GM20000 (cell line): Measurements from ENCODE around the gene CABP2.
"Not testable (repeated sequence)": the region's sequence is repeated elsewhere in the genome, so short reads cannot be mapped to it uniquely, and the experiment has no call there.

ENCODE experiments used
- DNase-seq: peaks from one replicate; pipeline ENCODE4 v3.0.0; 2012; ENCODE audit warnings: low spot score
- CTCF ChIP-seq: IDR thresholded peaks from 2 replicates; pipeline ENCODE4 v1.5.1; 2012; ENCODE audit warnings: mild to moderate bottlenecking, control low read depth; ENCODE audit errors: extremely low read depth, missing control alignments

The CABP2 gene

GRCh38 chr11:67561971-67562619 lies 38.8 kb upstream of the CABP2 start:
- no peak for TF ChIP-seq CTCF

GRCh38 chr11:67558084-67558772 lies 35.0 kb upstream of the CABP2 start:
- peak; percentile 63 for DNase-seq
- TF ChIP-seq CTCF = no peak

More at GRCh38 chr11:67561971-67562619, 38.8 kb upstream of the CABP2 start:
- peak; percentile 76 for DNase-seq

- DNase-seq = no peak
- no peak for TF ChIP-seq CTCF
Measured at GRCh38 chr11:67556244-67556643, 33.0 kb upstream of the CABP2 start.

GRCh38 chr11:67551697-67552096 lies 28.5 kb upstream of the CABP2 start:
- DNase-seq = not testable (repeated sequence)

- no peak for DNase-seq
- no peak for TF ChIP-seq CTCF
Measured at GRCh38 chr11:67551127-67551526, 27.9 kb upstream of the CABP2 start.

- DNase-seq = no peak
- TF ChIP-seq CTCF = no peak
Measured at GRCh38 chr11:67548555-67549110, 25.4 kb upstream of the CABP2 start.

GRCh38 chr11:67548112-67548511 lies 24.9 kb upstream of the CABP2 start:
- not testable (repeated sequence) for DNase-seq

- TF ChIP-seq CTCF = no peak
- no peak for DNase-seq
Measured at GRCh38 chr11:67545280-67545679, 22.0 kb upstream of the CABP2 start.
